Measurements from ENCODE around the gene NUP210L. TPM values are rescaled to one million over a fixed set of nuclear protein-coding genes. Genes with fewer than 3 reads are reported as not detected.

NUP210L gene
- total RNA-seq, 1 experiment from 2014 or later = 0.12 TPM

GRCh38 chr1:154174654-154175053, 19.8 kb upstream of the NUP210L start:
- intact Hi-C loops (cut with micrococcal nuclease; ENCODE audit: unreplicated experiment) = no loop called here
- no peak overlapping the region for H3K27ac Mint-ChIP-seq (ENCODE audit: unreplicated experiment)
- CTCF ChIA-PET = no interaction called here
- no peak overlapping the region for H3K4me3 Mint-ChIP-seq (ENCODE audit: low read depth, unreplicated experiment)
- H3K9me3 Mint-ChIP-seq (ENCODE audit: low read depth, unreplicated experiment) = no peaks in the 10 kb centered on the region
- H3K36me3 Mint-ChIP-seq (ENCODE audit: insufficient read depth, unreplicated experiment) = peaks cover 83% of the 10 kb centered on the region
- BruUV-seq (replicated peaks) = no TSS peak
- peaks cover 38% of the 10 kb centered on the region for H3K4me1 Mint-ChIP-seq (ENCODE audit: low read depth, unreplicated experiment)
- DNase-seq = no peak
- H3K27me3 Mint-ChIP-seq (ENCODE audit: unreplicated experiment) = no peaks in the 10 kb centered on the region
- TF ChIP-seq, protein P1, sequence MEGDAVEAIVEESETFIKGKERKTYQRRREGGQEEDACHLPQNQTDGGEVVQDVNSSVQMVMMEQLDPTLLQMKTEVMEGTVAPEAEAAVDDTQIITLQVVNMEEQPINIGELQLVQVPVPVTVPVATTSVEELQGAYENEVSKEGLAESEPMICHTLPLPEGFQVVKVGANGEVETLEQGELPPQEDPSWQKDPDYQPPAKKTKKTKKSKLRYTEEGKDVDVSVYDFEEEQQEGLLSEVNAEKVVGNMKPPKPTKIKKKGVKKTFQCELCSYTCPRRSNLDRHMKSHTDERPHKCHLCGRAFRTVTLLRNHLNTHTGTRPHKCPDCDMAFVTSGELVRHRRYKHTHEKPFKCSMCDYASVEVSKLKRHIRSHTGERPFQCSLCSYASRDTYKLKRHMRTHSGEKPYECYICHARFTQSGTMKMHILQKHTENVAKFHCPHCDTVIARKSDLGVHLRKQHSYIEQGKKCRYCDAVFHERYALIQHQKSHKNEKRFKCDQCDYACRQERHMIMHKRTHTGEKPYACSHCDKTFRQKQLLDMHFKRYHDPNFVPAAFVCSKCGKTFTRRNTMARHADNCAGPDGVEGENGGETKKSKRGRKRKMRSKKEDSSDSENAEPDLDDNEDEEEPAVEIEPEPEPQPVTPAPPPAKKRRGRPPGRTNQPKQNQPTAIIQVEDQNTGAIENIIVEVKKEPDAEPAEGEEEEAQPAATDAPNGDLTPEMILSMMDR (IDR thresholded peaks at IDR 0.05; ENCODE audit: unreplicated experiment) = no peak

DNA sequence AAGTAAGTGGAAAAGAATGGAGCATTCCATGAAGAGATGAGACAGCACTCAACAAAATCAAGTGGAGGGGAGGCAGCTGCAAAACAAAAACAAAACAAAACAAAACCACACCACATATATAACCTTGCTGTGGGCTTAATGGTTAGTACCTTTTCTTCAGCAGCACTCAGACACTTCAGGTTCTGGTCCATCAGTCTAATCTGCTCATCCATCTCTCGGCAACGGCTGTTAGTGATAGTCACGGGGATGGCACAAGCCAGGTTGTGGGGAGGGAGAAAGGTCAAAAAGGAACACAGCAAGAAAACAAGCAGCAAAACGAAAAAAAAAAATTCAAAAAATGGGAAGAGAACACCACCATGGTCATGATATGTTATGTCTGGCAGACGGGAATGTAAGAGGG, 17.0 kb upstream of the NUP210L start:
- no TSS peak for BruUV-seq (replicated peaks)
- H3K9me3 Mint-ChIP-seq (ENCODE audit: low read depth, unreplicated experiment) = no peaks in the 10 kb centered on the region
- CTCF ChIA-PET = no interaction called here
- peaks cover 83% of the 10 kb centered on the region for H3K36me3 Mint-ChIP-seq (ENCODE audit: insufficient read depth, unreplicated experiment)
- TF ChIP-seq, protein P1 (IDR thresholded peaks at IDR 0.05; ENCODE audit: unreplicated experiment) = no peak
- H3K4me3 Mint-ChIP-seq (ENCODE audit: low read depth, unreplicated experiment) = no peak overlapping the region
- peak overlapping the region; percentile 45 for H3K27ac Mint-ChIP-seq (ENCODE audit: unreplicated experiment)
- intact Hi-C loops (cut with micrococcal nuclease; ENCODE audit: unreplicated experiment) = no loop called here
- DNase-seq = no peak
- peaks cover 11% of the 10 kb centered on the region for H3K4me1 Mint-ChIP-seq (ENCODE audit: low read depth, unreplicated experiment)
- H3K27me3 Mint-ChIP-seq (ENCODE audit: unreplicated experiment) = no peaks in the 10 kb centered on the region

GRCh38 chr1:154171223-154171583, 16.3 kb upstream of the NUP210L start:
- no peak overlapping the region for H3K4me3 Mint-ChIP-seq (ENCODE audit: low read depth, unreplicated experiment)
- intact Hi-C loops (cut with micrococcal nuclease; ENCODE audit: unreplicated experiment) = no loop called here
- peaks cover 82% of the 10 kb centered on the region for H3K36me3 Mint-ChIP-seq (ENCODE audit: insufficient read depth, unreplicated experiment)
- no peaks in the 10 kb centered on the region for H3K9me3 Mint-ChIP-seq (ENCODE audit: low read depth, unreplicated experiment)
- CTCF ChIA-PET = no interaction called here
- TF ChIP-seq, protein P1 (IDR thresholded peaks at IDR 0.05; ENCODE audit: unreplicated experiment) = no peak
- H3K4me1 Mint-ChIP-seq (ENCODE audit: low read depth, unreplicated experiment) = peaks cover 4% of the 10 kb centered on the region
- no peak for DNase-seq
- H3K27me3 Mint-ChIP-seq (ENCODE audit: unreplicated experiment) = no peaks in the 10 kb centered on the region
- no peak overlapping the region for H3K27ac Mint-ChIP-seq (ENCODE audit: unreplicated experiment)
- BruUV-seq (replicated peaks) = no TSS peak

DNA sequence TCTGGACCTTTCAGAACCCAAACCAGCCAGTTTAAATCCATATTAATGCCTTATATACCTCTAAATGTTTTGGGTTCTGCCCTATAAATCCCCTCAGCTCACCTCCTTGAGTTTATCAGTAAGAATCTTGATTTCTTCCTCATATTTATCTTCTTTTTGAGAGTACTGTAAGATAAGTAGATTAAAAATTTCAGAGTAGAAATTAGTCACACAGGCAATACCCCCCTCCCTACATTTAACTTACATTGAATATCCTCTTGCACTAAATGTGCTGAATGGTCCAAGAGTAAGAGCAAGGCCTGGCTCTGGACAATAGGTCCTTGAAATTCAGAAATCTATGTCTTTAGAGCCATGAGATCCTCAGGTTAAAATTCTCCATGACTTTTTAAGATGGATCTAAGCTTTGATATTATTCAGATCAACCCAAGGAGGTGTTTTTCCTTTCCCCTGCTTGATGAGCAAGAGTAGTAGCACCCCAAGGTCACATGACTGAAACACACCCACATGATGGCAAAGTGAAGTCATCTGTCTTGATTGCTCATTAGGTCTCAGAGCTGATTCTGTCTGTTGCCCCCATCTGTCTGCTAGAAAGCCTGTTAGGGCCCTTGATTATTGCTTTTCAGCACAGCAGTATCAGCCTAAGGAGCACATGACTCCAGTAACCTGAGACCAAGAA, 15.8 kb upstream of the NUP210L start:
- TF ChIP-seq, protein P1 (IDR thresholded peaks at IDR 0.05; ENCODE audit: unreplicated experiment) = no peak
- Mint-ChIP-seq H3K4me1 (ENCODE audit: low read depth, unreplicated experiment) (no peaks in the 10 kb centered on the region), H3K27ac (ENCODE audit: unreplicated experiment) (no peak overlapping the region), H3K4me3 (ENCODE audit: low read depth, unreplicated experiment) (no peak overlapping the region), H3K27me3 (ENCODE audit: unreplicated experiment) (no peaks in the 10 kb centered on the region), H3K36me3 (ENCODE audit: insufficient read depth, unreplicated experiment) (peaks cover 82% of the 10 kb centered on the region), H3K9me3 (ENCODE audit: low read depth, unreplicated experiment) (no peaks in the 10 kb centered on the region)
- intact Hi-C loops (cut with micrococcal nuclease; ENCODE audit: unreplicated experiment) = no loop called here
- CTCF ChIA-PET = no interaction called here
- DNase-seq = no peak
- no TSS peak for BruUV-seq (replicated peaks)

Measured in Calu3 (cell line).